ENCODE measurements around the gene HPCAL4. TPM values are rescaled to one million over a fixed set of nuclear protein-coding genes. Genes with fewer than 3 reads are reported as not detected.

Gene HPCAL4
- total RNA-seq, 1 experiment from 2014 or later: 0.50 TPM

DNA sequence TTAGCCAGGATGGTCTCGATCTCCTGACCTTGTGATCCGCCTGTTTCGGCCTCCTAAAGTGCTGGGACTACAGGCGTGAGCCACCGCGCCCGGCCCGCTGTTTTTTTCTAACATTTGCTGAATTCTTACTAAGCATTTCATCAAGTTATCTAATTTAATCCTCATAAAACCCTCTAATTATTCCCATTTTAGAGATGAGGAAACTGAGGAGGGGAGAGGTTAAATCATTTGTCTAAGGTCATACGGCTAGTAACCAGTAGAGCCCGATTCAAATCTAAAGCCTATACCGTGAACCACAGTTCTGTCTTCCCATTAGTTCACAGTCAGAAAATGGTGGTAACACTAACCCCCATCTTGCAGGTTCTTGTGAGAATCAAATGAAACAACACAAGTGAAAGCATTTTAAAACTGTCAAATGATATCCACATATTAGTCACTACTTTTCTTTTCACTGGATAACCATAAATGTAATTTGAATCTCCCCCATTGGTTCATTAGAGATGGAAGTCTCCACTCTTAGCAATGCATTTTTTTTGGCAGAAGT is 62.4 kb downstream of the HPCAL4 start:
- H3K27ac Mint-ChIP-seq: no peak overlapping the region
- ATAC-seq (no peak), DNase-seq (ENCODE audit: low spot score) (no peak)
- no peaks in the 10 kb centered on the region for H3K9me3 Mint-ChIP-seq
- H3K4me1 Mint-ChIP-seq: peaks cover 8% of the 10 kb centered on the region
- H3K4me3 Mint-ChIP-seq: no peak overlapping the region
- TF ChIP-seq SMAD4 (CRISPR knock-in tag; IDR thresholded peaks at IDR 0.05) (no peak), RORB (CRISPR knock-in tag; IDR thresholded peaks at IDR 0.05) (no peak), ZNF425 (CRISPR knock-in tag; conservative IDR thresholded peaks at IDR 0.05) (no peak), FOXP1 (CRISPR knock-in tag; IDR thresholded peaks at IDR 0.05; ENCODE audit: borderline replicate concordance) (no peak), FOXK1 (CRISPR knock-in tag; IDR thresholded peaks at IDR 0.05) (no peak), ZNF232 (CRISPR knock-in tag; IDR thresholded peaks at IDR 0.05) (no peak), OVOL2 (CRISPR knock-in tag; IDR thresholded peaks at IDR 0.05; ENCODE audit: borderline replicate concordance) (no peak), ATF1 (CRISPR knock-in tag; IDR thresholded peaks at IDR 0.05) (no peak), USF2 (CRISPR knock-in tag; IDR thresholded peaks at IDR 0.05) (no peak), USF1 (CRISPR knock-in tag; IDR thresholded peaks at IDR 0.05) (no peak), ZNF138 (CRISPR knock-in tag; conservative IDR thresholded peaks at IDR 0.05) (no peak), HMGA2 (CRISPR knock-in tag; IDR thresholded peaks at IDR 0.05) (no peak), GTF2I (CRISPR knock-in tag; conservative IDR thresholded peaks at IDR 0.05) (no peak), HMGXB4 (CRISPR knock-in tag; IDR thresholded peaks at IDR 0.05) (no peak), NFYB (CRISPR knock-in tag; conservative IDR thresholded peaks at IDR 0.05; ENCODE audit: low read depth) (no peak), MLX (CRISPR knock-in tag; IDR thresholded peaks at IDR 0.05) (no peak)
- TF ChIP-seq, protein P1, sequence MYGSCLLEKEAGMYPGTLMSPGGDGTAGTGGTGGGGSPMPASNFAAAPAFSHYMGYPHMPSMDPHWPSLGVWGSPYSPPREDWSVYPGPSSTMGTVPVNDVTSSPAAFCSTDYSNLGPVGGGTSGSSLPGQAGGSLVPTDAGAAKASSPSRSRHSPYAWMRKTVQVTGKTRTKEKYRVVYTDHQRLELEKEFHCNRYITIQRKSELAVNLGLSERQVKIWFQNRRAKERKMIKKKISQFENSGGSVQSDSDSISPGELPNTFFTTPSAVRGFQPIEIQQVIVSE (CRISPR knock-in tag; IDR thresholded peaks at IDR 0.05; ENCODE audit: borderline replicate concordance): no peak
- peaks cover 70% of the 10 kb centered on the region for H3K27me3 Mint-ChIP-seq (ENCODE audit: low read depth)
- ChIA-PET POLR2A (no interaction called here), CTCF (interaction anchor here (1.6 to 1.9 kb wide), 2 partner anchors 18 to 22 kb away, joined by 3 to 4 read pairs; no protein-coding TSS in a partner anchor)
- H3K36me3 Mint-ChIP-seq: no peaks in the 10 kb centered on the region

Other genes with a start within 250 kb of the HPCAL4 start
- gene BMP8A, start 199.8 kb downstream of the HPCAL4 start, total RNA-seq (2021): 0.94 to 1.2 TPM (median 1.0 TPM) in 3 replicates
- 269 to 293 TPM (median 271 TPM) in 3 replicates for gene PABPC4, start 114.6 kb downstream of the HPCAL4 start, total RNA-seq (2021)
- 2.3 to 3.6 TPM (median 3.2 TPM) in 3 replicates for gene HEYL, start 51.8 kb downstream of the HPCAL4 start, total RNA-seq (2021)
- not detected in 3 replicates for gene NT5C1A, start 19.3 kb downstream of the HPCAL4 start, total RNA-seq (2021)
- 42.5 to 50.7 TPM (median 48.9 TPM) in 3 replicates for gene PPIE, start 47.4 kb upstream of the HPCAL4 start, total RNA-seq (2021)
- gene OXCT2, start 79.9 kb upstream of the HPCAL4 start, total RNA-seq (2021): 1.7 to 2.4 TPM (median 2.3 TPM) in 3 replicates
- 0.74 to 0.92 TPM (median 0.82 TPM) in 3 replicates for gene BMP8B, start 97.4 kb upstream of the HPCAL4 start, total RNA-seq (2021)
- 26.3 to 31.4 TPM (median 27.3 TPM) in 3 replicates for gene TRIT1, start 192.1 kb upstream of the HPCAL4 start, total RNA-seq (2021)
- gene MYCL, start 210.5 kb upstream of the HPCAL4 start, total RNA-seq (2021): 31.0 to 32.6 TPM (median 32.2 TPM) in 3 replicates